GM12878 (cell line): ENCODE measurements around the gene CCL4L2. TPM values are rescaled to one million over a fixed set of nuclear protein-coding genes. Genes with fewer than 3 reads are reported as not detected.
"Not testable (repeated sequence)": the region's sequence is repeated elsewhere in the genome, so short reads cannot be mapped to it uniquely, and the experiment has no call there.

ENCODE experiments used
- ATAC-seq: fragments of 200-7000 bp; cut with Tn5 transposase; 3 replicates; pipeline ENCODE4 v1.9.1; 2020; ENCODE audit warnings: mild to moderate bottlenecking, moderate library complexity
- BruUV-seq: library from RNA; stranded (reverse); fragments of 400-500 nt; replicated peaks from 2 replicates; lab custom pipeline; 2021; lab: Mats Ljungman, UMichigan
- CTCF ChIA-PET: fragments of 300-600 bp; sonication (Branson Sonifier 250); formaldehyde crosslinking; extraction: SDS; loops from one replicate; lab custom pipeline; 2021; ENCODE audit warnings: inconsistent platforms; lab: Yijun Ruan, JAX
- POLR2A ChIA-PET: fragments of 350-600 bp; formaldehyde crosslinking; extraction: SDS; loops from one replicate; lab custom pipeline; 2021; ENCODE audit warnings: inconsistent platforms; lab: Charles Lee
- RAD21 ChIA-PET: fragments of 300-600 bp; sonication (Branson Sonifier 250); formaldehyde crosslinking; loops from one replicate; lab custom pipeline; 2023; ENCODE audit warnings: antibody characterized with exemption; ENCODE audit not compliant: unreplicated experiment; lab: Charles Lee
- SMC1A ChIA-PET: fragments of 300-600 bp; sonication (Branson Sonifier 250); formaldehyde crosslinking; loops from one replicate; lab custom pipeline; 2023; ENCODE audit not compliant: unreplicated experiment, uncharacterized antibody; lab: Charles Lee
- DNase-seq: peaks from one replicate; pipeline ENCODE4 v3.0.0-alpha.2; 2011; ENCODE audit warnings: low read depth, low spot score
- FAIRE-seq: peaks from 3 replicates; lab custom pipeline; 2011; peaks lifted over from hg19 to GRCh38; lab: Jason Lieb, UNC
- H2AFZ ChIP-seq: 2 replicates; pipeline ENCODE4 v1.6.0; 2011; ENCODE audit warnings: low read depth, low read length, control low read depth; ENCODE audit not compliant: control insufficient read depth
- H3K27ac ChIP-seq: 2 replicates; pipeline ENCODE4 v1.5.1; 2011; ENCODE audit warnings: control low read depth; ENCODE audit not compliant: control insufficient read depth, insufficient read depth
- H3K27me3 ChIP-seq, 2 experiments: replicated peaks in 1 of 2; 2 replicates each; pipeline versions ENCODE4 v1.6.0 to v1.6.1; 2011; ENCODE audit warnings: low read length in 1 of 2; ENCODE audit not compliant: control insufficient read depth in 2 of 2, insufficient read depth in 2 of 2
- H3K36me3 ChIP-seq, 2 experiments: 2 replicates each; pipeline ENCODE4 v1.5.1; 2011; ENCODE audit warnings: low read length in 1 of 2; ENCODE audit not compliant: control insufficient read depth in 2 of 2, insufficient read depth in 2 of 2
- H3K4me1 ChIP-seq: 2 replicates; pipeline ENCODE4 v1.6.1; 2011; ENCODE audit warnings: mild to moderate bottlenecking, low read length, moderate library complexity, mixed read lengths; ENCODE audit not compliant: control insufficient read depth, insufficient read depth
- H3K4me2 ChIP-seq: 2 replicates; pipeline ENCODE4 v1.6.0; 2011; ENCODE audit warnings: control low read depth; ENCODE audit not compliant: control insufficient read depth, insufficient read depth
- H3K4me3 ChIP-seq: fragments of 200-600 bp; sonication (generic); 2 replicates; pipeline ENCODE4 v1.5.1; 2016
- H3K79me2 ChIP-seq: 2 replicates; pipeline ENCODE4 v1.6.0; 2011; ENCODE audit warnings: low read length; ENCODE audit not compliant: control insufficient read depth, insufficient read depth
- H3K9ac ChIP-seq: 2 replicates; pipeline ENCODE4 v1.8.0; 2011; ENCODE audit warnings: low read length, control low read depth, mixed read lengths; ENCODE audit not compliant: control insufficient read depth, insufficient read depth
- H3K9me3 ChIP-seq: replicated peaks from 3 replicates; pipeline ENCODE4 v1.5.1; 2011; ENCODE audit warnings: mild to moderate bottlenecking, low read length; ENCODE audit not compliant: control insufficient read depth, insufficient read depth
- H4K20me1 ChIP-seq: 2 replicates; pipeline ENCODE4 v1.6.0; 2011; ENCODE audit not compliant: control insufficient read depth, insufficient read depth
- BACH1 ChIP-seq: fragments of 450-650 bp; IDR thresholded peaks from 2 replicates; pipeline ENCODE4 v1.6.1; 2017; ENCODE audit warnings: mild to moderate bottlenecking, borderline replicate concordance
- BHLHE40 ChIP-seq, 2 experiments: fragments of 450-650 bp in 1 of 2; IDR thresholded peaks; 2 replicates each; pipeline ENCODE4 v1.6.1; 2011 to 2017; ENCODE audit warnings: low read depth in 2 of 2, borderline replicate concordance in 1 of 2, improper control_type of control experiment in 1 of 2, low read length in 1 of 2, mild to moderate bottlenecking in 1 of 2
- EED ChIP-seq: sonication (generic); IDR thresholded peaks from 2 replicates; pipeline ENCODE4 v1.6.1; 2016; ENCODE audit warnings: antibody characterized with exemption, low read depth
- GATAD2B ChIP-seq: fragments of 450-650 bp; conservative IDR thresholded peaks from 2 replicates; pipeline ENCODE4 v1.6.1; 2017; ENCODE audit warnings: low read depth, mild to moderate bottlenecking, moderate library complexity
- HDGF ChIP-seq: fragments of 450-650 bp; IDR thresholded peaks from 2 replicates; pipeline ENCODE4 v1.6.1; 2016; ENCODE audit warnings: antibody characterized with exemption
- IKZF2 ChIP-seq, 2 experiments: fragments of 450-650 bp; IDR thresholded peaks; 2 replicates each; pipeline ENCODE4 v1.6.1; 2017; ENCODE audit warnings: mild to moderate bottlenecking in 2 of 2, moderate library complexity in 2 of 2
- MEF2A ChIP-seq: IDR thresholded peaks from 2 replicates; pipeline ENCODE4 v1.6.1; 2011; ENCODE audit warnings: low read depth, mild to moderate bottlenecking, low read length, moderate library complexity; ENCODE audit not compliant: insufficient read depth
- MTA3 ChIP-seq: IDR thresholded peaks from 2 replicates; pipeline ENCODE4 v1.6.1; 2012; ENCODE audit warnings: low read length, inconsistent platforms, borderline replicate concordance
- MYB ChIP-seq: fragments of 150-350 bp; IDR thresholded peaks from 2 replicates; pipeline ENCODE4 v1.6.1; 2014; ENCODE audit warnings: mild to moderate bottlenecking, low read depth, low read length, borderline replicate concordance
- NFYB ChIP-seq: IDR thresholded peaks from 2 replicates; pipeline ENCODE4 v1.6.1; 2011; ENCODE audit warnings: low read depth, mild to moderate bottlenecking, low read length, improper control_type of control experiment, moderate library complexity; ENCODE audit not compliant: insufficient read depth
- RCOR1 ChIP-seq: conservative IDR thresholded peaks from 2 replicates; pipeline ENCODE4 v1.6.1; 2012; ENCODE audit warnings: low read depth, low read length, improper control_type of control experiment
- RELA ChIP-seq: fragments of 450-650 bp; IDR thresholded peaks from 2 replicates; pipeline ENCODE4 v1.8.0; 2014; ENCODE audit warnings: borderline replicate concordance; ENCODE audit not compliant: partially characterized antibody
- RUNX3 ChIP-seq: IDR thresholded peaks from 2 replicates; pipeline ENCODE4 v1.6.1; 2012; ENCODE audit warnings: low read length, inconsistent platforms
- SMARCA5 ChIP-seq: fragments of 450-650 bp; IDR thresholded peaks from 2 replicates; pipeline ENCODE4 v1.6.1; 2017; ENCODE audit warnings: mild to moderate bottlenecking
- SPI1 ChIP-seq: IDR thresholded peaks from 2 replicates; pipeline ENCODE4 v1.6.1; 2011; ENCODE audit warnings: low read depth, mild to moderate bottlenecking, low read length, moderate library complexity, borderline replicate concordance; ENCODE audit not compliant: insufficient read depth
- TCF12 ChIP-seq: IDR thresholded peaks from 2 replicates; pipeline ENCODE4 v1.6.1; 2011; ENCODE audit warnings: low read depth, mild to moderate bottlenecking, low read length
- whole genome bisulfite sequencing: methylation state at CpG from one replicate; pipeline ENCODE4 v1.1.6; 2016; ENCODE audit warnings: low lambda C conversion rate; ENCODE audit not compliant: insufficient replicate concordance, insufficient coverage; ENCODE audit errors: missing lambda C conversion rate; 5-methylcytosine and 5-hydroxymethylcytosine counted together
- in situ Hi-C: fragments of 300-500 bp; cut with MboI; formaldehyde crosslinking; loops from 9 replicates; pipeline ENCODE4 v1.14.3; 2018; ENCODE audit warnings: mixed read lengths
- intact Hi-C: fragments of 100-400 bp; cut with micrococcal nuclease; formaldehyde crosslinking; loops from one replicate; pipeline ENCODE4 v1.14.2; 2022; ENCODE audit not compliant: unreplicated experiment
- polyA plus RNA-seq, 11 experiments: library from polyadenylated mRNA; depleted of rRNA in 4 of 11; unstranded in 6 of 11; stranded (reverse) in 5 of 11; fragments of >200 nt; fragmentation: Nextera tagmentation in 4 of 11; fragmentation: Illumina TruSeq in 1 of 11; extraction: Ambion mirVana in 4 of 11; extraction: Trizol in 1 of 11; gene quantifications; 1 replicate in 1 of 11; 2 replicates in 10 of 11; pipeline versions ENCODE4 v1.2.1 to v1.2.3, GENCODE V29; 2011 to 2016; ENCODE audit warnings: inconsistent platforms in 2 of 11, missing spikeins in 2 of 11, low read depth in 1 of 11
- total RNA-seq, 4 experiments: library from RNA; depleted of rRNA in 3 of 4; stranded (reverse); fragments of >200 nt in 3 of 4; fragmentation: Illumina TruSeq in 1 of 4; extraction: Trizol in 1 of 4; gene quantifications; 2 replicates each; pipeline versions ENCODE4 v1.2.1 to v1.2.3, GENCODE V29; 2013 to 2021

The CCL4L2 gene
- total and polyA plus RNA-seq, 10 of the 15 experiments (the other 5 are each of a cell fraction or from before 2014, with no cell fraction given): 2.3 to 275 (median 14.5) TPM

- H3K79me2 ChIP-seq, H3K9ac ChIP-seq, H3K27ac ChIP-seq, H3K4me3 ChIP-seq, FAIRE-seq, intact Hi-C loops, H2AFZ ChIP-seq, H3K9me3 ChIP-seq, H4K20me1 ChIP-seq, DNase-seq, in situ Hi-C loops, SMC1A ChIA-PET, H3K27me3 ChIP-seq, POLR2A ChIA-PET, BruUV-seq, RAD21 ChIA-PET, H3K4me2 ChIP-seq, H3K36me3 ChIP-seq, CTCF ChIA-PET: not testable (repeated sequence)
- TF ChIP-seq RUNX3 (peak; percentile 50), BHLHE40 (IDR thresholded peaks at IDR 0.05; ENCODE audit: borderline replicate concordance in 1 of 2, low read depth in 2 of 2, low read length in 1 of 2) (peak in 1 of 2 experiments; percentile 18; a peak in 1 of 4 replicates), EED (peak; percentile 51; the same call in 1 of the 2 replicates)
- peak; percentile 22 for ATAC-seq
- peaks cover 35% of the 10 kb centered on the region for H3K4me1 ChIP-seq
- WGBS: 0% methylated on average over 1 of the region's 8 CpGs
These were observed 9.4 kb upstream of the CCL4L2 start for GRCh38 chr17:36201506-36201905.

- Histone ChIP-seq H3K9ac (no peak overlapping the region), H4K20me1 (no peaks in the 10 kb centered on the region)
- SMC1A ChIA-PET: interaction anchor here (1.6 kb wide), 1 partner anchor 15 kb away, joined by 5 read pairs; no protein-coding TSS in a partner anchor
- WGBS: 65% methylated on average over 3 of the region's 3 CpGs
- DNase-seq: no peak
- TF ChIP-seq IKZF2 (IDR thresholded peaks at IDR 0.05) (no peak), NFYB (no peak), MEF2A (no peak), TCF12 (no peak), MTA3 (no peak), BACH1 (no peak), SPI1 (peak; percentile 25; the same call in 1 of the 2 replicates), RCOR1 (no peak), HDGF (no peak), RELA (no peak), SMARCA5 (0 out of 2 replicates have a peak, but pooled peaks have one; percentile 45), MYB (no peak), GATAD2B (no peak)
- TF ChIP-seq, all 136 proteins: peak for 2
- intact Hi-C loops: no loop called here
- Histone ChIP-seq H3K9me3 (no peaks in the 10 kb centered on the region), H3K27me3 (no peaks in the 10 kb centered on the region), H3K36me3 (no peaks in the 10 kb centered on the region), H3K4me3 (no peak overlapping the region), H3K4me1 (peaks cover 34% of the 10 kb centered on the region), H3K79me2 (no peaks in the 10 kb centered on the region), H3K27ac (no peak overlapping the region), H3K4me2 (no peak overlapping the region), H2AFZ (no peak overlapping the region)
- ATAC-seq (no peak), FAIRE-seq (no peak)
- in situ Hi-C loops: no loop called here
- RAD21 ChIA-PET: no interaction called here
- no TSS peak for BruUV-seq
- CTCF ChIA-PET: no interaction called here
- POLR2A ChIA-PET: no interaction called here
These were observed 7.5 kb upstream of the CCL4L2 start for GRCh38 chr17:36203335-36203734.
